GM12878 (cell line): ENCODE results near the gene NLRC5. TPM values are rescaled to one million over a fixed set of nuclear protein-coding genes. Genes with fewer than 3 reads are reported as not detected.
A peak's percentile ranks its signal among the peaks of the same experiment; 100 is the strongest.

ENCODE experiments used
- ATAC-seq: fragments of 200-7000 bp; cut with Tn5 transposase; 3 replicates; pipeline ENCODE4 v1.9.1; 2020; ENCODE audit warnings: mild to moderate bottlenecking, moderate library complexity
- BruUV-seq: library from RNA; stranded (reverse); fragments of 400-500 nt; replicated peaks from 2 replicates; lab custom pipeline; 2021; lab: Mats Ljungman, UMichigan
- CTCF ChIA-PET: fragments of 300-600 bp; sonication (Branson Sonifier 250); formaldehyde crosslinking; extraction: SDS; loops from one replicate; lab custom pipeline; 2021; ENCODE audit warnings: inconsistent platforms; lab: Yijun Ruan, JAX
- POLR2A ChIA-PET: fragments of 350-600 bp; formaldehyde crosslinking; extraction: SDS; loops from one replicate; lab custom pipeline; 2021; ENCODE audit warnings: inconsistent platforms; lab: Charles Lee
- RAD21 ChIA-PET: fragments of 300-600 bp; sonication (Branson Sonifier 250); formaldehyde crosslinking; loops from one replicate; lab custom pipeline; 2023; ENCODE audit warnings: antibody characterized with exemption; ENCODE audit not compliant: unreplicated experiment; lab: Charles Lee
- SMC1A ChIA-PET: fragments of 300-600 bp; sonication (Branson Sonifier 250); formaldehyde crosslinking; loops from one replicate; lab custom pipeline; 2023; ENCODE audit not compliant: unreplicated experiment, uncharacterized antibody; lab: Charles Lee
- DNase-seq: peaks from one replicate; pipeline ENCODE4 v3.0.0-alpha.2; 2011; ENCODE audit warnings: low read depth, low spot score
- FAIRE-seq: peaks from 3 replicates; lab custom pipeline; 2011; peaks lifted over from hg19 to GRCh38; lab: Jason Lieb, UNC
- H2AFZ ChIP-seq: 2 replicates; pipeline ENCODE4 v1.6.0; 2011; ENCODE audit warnings: low read depth, low read length, control low read depth; ENCODE audit not compliant: control insufficient read depth
- H3K27ac ChIP-seq: 2 replicates; pipeline ENCODE4 v1.5.1; 2011; ENCODE audit warnings: control low read depth; ENCODE audit not compliant: control insufficient read depth, insufficient read depth
- H3K27me3 ChIP-seq, 2 experiments: replicated peaks in 1 of 2; 2 replicates each; pipeline versions ENCODE4 v1.6.0 to v1.6.1; 2011; ENCODE audit warnings: low read length in 1 of 2; ENCODE audit not compliant: control insufficient read depth in 2 of 2, insufficient read depth in 2 of 2
- H3K36me3 ChIP-seq, 2 experiments: 2 replicates each; pipeline ENCODE4 v1.5.1; 2011; ENCODE audit warnings: low read length in 1 of 2; ENCODE audit not compliant: control insufficient read depth in 2 of 2, insufficient read depth in 2 of 2
- H3K4me1 ChIP-seq: 2 replicates; pipeline ENCODE4 v1.6.1; 2011; ENCODE audit warnings: mild to moderate bottlenecking, low read length, moderate library complexity, mixed read lengths; ENCODE audit not compliant: control insufficient read depth, insufficient read depth
- H3K4me2 ChIP-seq: 2 replicates; pipeline ENCODE4 v1.6.0; 2011; ENCODE audit warnings: control low read depth; ENCODE audit not compliant: control insufficient read depth, insufficient read depth
- H3K4me3 ChIP-seq: fragments of 200-600 bp; sonication (generic); 2 replicates; pipeline ENCODE4 v1.5.1; 2016
- H3K79me2 ChIP-seq: 2 replicates; pipeline ENCODE4 v1.6.0; 2011; ENCODE audit warnings: low read length; ENCODE audit not compliant: control insufficient read depth, insufficient read depth
- H3K9ac ChIP-seq: 2 replicates; pipeline ENCODE4 v1.8.0; 2011; ENCODE audit warnings: low read length, control low read depth, mixed read lengths; ENCODE audit not compliant: control insufficient read depth, insufficient read depth
- H3K9me3 ChIP-seq: replicated peaks from 3 replicates; pipeline ENCODE4 v1.5.1; 2011; ENCODE audit warnings: mild to moderate bottlenecking, low read length; ENCODE audit not compliant: control insufficient read depth, insufficient read depth
- H4K20me1 ChIP-seq: 2 replicates; pipeline ENCODE4 v1.6.0; 2011; ENCODE audit not compliant: control insufficient read depth, insufficient read depth
- BCLAF1 ChIP-seq: fragments of 450-650 bp; IDR thresholded peaks from 2 replicates; pipeline ENCODE4 v1.6.1; 2017; ENCODE audit warnings: antibody characterized with exemption, mild to moderate bottlenecking, moderate library complexity
- NFXL1 ChIP-seq: fragments of 450-650 bp; IDR thresholded peaks from 2 replicates; pipeline ENCODE4 v1.6.1; 2017; ENCODE audit warnings: antibody characterized with exemption, mild to moderate bottlenecking, borderline replicate concordance
- ZNF217 ChIP-seq: fragments of 450-650 bp; IDR thresholded peaks from 2 replicates; pipeline ENCODE4 v1.6.1; 2017; ENCODE audit warnings: antibody characterized with exemption, mild to moderate bottlenecking
- WGBS: methylation state at CpG from one replicate; pipeline ENCODE4 v1.1.6; 2016; ENCODE audit warnings: low lambda C conversion rate; ENCODE audit not compliant: insufficient replicate concordance, insufficient coverage; ENCODE audit errors: missing lambda C conversion rate; 5-methylcytosine and 5-hydroxymethylcytosine counted together
- in situ Hi-C: fragments of 300-500 bp; cut with MboI; formaldehyde crosslinking; loops from 9 replicates; pipeline ENCODE4 v1.14.3; 2018; ENCODE audit warnings: mixed read lengths
- intact Hi-C: fragments of 100-400 bp; cut with micrococcal nuclease; formaldehyde crosslinking; loops from one replicate; pipeline ENCODE4 v1.14.2; 2022; ENCODE audit not compliant: unreplicated experiment
- polyA plus RNA-seq, 11 experiments: library from polyadenylated mRNA; depleted of rRNA in 4 of 11; unstranded in 6 of 11; stranded (reverse) in 5 of 11; fragments of >200 nt; fragmentation: Nextera tagmentation in 4 of 11; fragmentation: Illumina TruSeq in 1 of 11; extraction: Ambion mirVana in 4 of 11; extraction: Trizol in 1 of 11; gene quantifications; 1 replicate in 1 of 11; 2 replicates in 10 of 11; pipeline versions ENCODE4 v1.2.1 to v1.2.3, GENCODE V29; 2011 to 2016; ENCODE audit warnings: inconsistent platforms in 2 of 11, missing spikeins in 2 of 11, low read depth in 1 of 11
- total RNA-seq, 4 experiments: library from RNA; depleted of rRNA in 3 of 4; stranded (reverse); fragments of >200 nt in 3 of 4; fragmentation: Illumina TruSeq in 1 of 4; extraction: Trizol in 1 of 4; gene quantifications; 2 replicates each; pipeline versions ENCODE4 v1.2.1 to v1.2.3, GENCODE V29; 2013 to 2021

Gene NLRC5
- total and polyA plus RNA-seq, 10 of the 15 experiments (the other 5 are each of a cell fraction or from before 2014, with no cell fraction given), result 13.1 to 105 (median 57.3) TPM

- Histone ChIP-seq H2AFZ (0 out of 2 replicates have a peak overlapping the region, but pooled peaks have one; percentile 63), H4K20me1 (no peaks in the 10 kb centered on the region), H3K79me2 (no peaks in the 10 kb centered on the region), H3K36me3 (no peaks in the 10 kb centered on the region), H3K27ac (peak overlapping the region; percentile 27; the same call in 1 of the 2 replicates), H3K4me2 (no peak overlapping the region), H3K9ac (no peak overlapping the region), H3K9me3 (no peaks in the 10 kb centered on the region), H3K4me1 (peaks cover 46% of the 10 kb centered on the region), H3K4me3 (no peak overlapping the region), H3K27me3 (no peaks in the 10 kb centered on the region)
- peak; percentile 56; the same call in 1 of the 2 replicates for TF ChIP-seq ZNF217
- no peak for TF ChIP-seq BCLAF1
- TF ChIP-seq NFXL1, result no peak
- WGBS, result 66% methylated on average over 3 of the region's 3 CpGs
- in situ Hi-C loops, result loop anchor here (5.0 kb wide), 1 partner anchor 71 kb away; no protein-coding TSS in a partner anchor
- ChIA-PET POLR2A (interaction anchor here (0.5 to 17.6 kb wide), 12 partner anchors 12 to 112 kb away, joined by 3 to 343 read pairs (median 6); partner anchors contain the start of gene NLRC5), RAD21 (interaction anchor here (1.0 to 22.4 kb wide), 8 partner anchors 11 to 104 kb away, joined by 3 to 473 read pairs (median 20); partner anchors contain the start of gene NLRC5), SMC1A (interaction anchor here (1.3 to 31.6 kb wide), 8 partner anchors 7 to 81 kb away, joined by 3 to 604 read pairs (median 33); partner anchors contain the start of genes CETP and NLRC5), CTCF (interaction anchor here (1.8 to 19.4 kb wide), 8 partner anchors 5 to 74 kb away, joined by 6 to 420 read pairs (median 86); partner anchors contain the start of genes CETP and NLRC5)
- ATAC-seq (no peak), DNase-seq (no peak), FAIRE-seq (peak; percentile 35)
- TSS peak; percentile 72 for BruUV-seq
- intact Hi-C loops, result loop anchor here (1.0 to 5.0 kb wide), 3 partner anchors 10 to 216 kb away; partner anchors contain the start of genes NLRC5, PSME3IP1 and RSPRY1
Observed at GRCh38 chr16:56971768-56972043, 17.7 kb upstream of the NLRC5 start.
